T-helper 22 cell (primary cell): ENCODE data around the gene TYRP1.

Source experiments
- DNase-seq: peaks from one replicate; pipeline ENCODE4 v3.0.0-alpha.2; 2020; ENCODE audit warnings: low read depth

TYRP1 gene

DNA sequence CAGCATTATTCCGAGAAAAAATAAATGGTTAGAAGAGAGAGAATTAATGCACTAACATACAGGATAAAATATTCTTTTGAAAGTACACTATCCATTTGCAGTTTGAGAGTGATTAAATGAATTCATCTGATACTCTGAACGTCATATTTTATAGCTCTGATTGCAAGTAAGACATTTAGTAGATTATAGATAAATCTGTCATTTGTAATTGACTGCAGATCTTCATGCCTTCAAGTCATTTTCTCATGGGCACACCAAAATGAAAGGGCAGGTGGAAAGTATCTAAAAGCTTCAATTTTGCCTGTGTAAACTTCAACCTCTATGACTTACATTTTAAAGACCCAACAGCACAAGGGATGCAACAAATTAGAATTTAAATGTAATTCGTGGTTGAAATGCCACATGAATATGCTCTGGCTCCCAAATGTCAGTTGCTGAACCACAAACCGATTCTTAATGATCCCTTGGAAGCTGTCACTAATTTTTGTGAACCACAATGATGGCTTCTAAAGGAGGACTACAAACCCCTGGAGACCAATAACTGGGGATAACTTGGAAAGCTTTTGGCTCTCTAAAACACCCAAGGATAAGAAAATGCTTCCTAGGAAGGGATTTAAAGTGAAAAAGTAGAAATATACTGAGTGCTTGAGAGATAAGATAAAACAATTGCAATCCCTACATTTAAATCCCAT, 3.9 kb downstream of the TYRP1 start:
- DNase-seq, result no peak

DNA sequence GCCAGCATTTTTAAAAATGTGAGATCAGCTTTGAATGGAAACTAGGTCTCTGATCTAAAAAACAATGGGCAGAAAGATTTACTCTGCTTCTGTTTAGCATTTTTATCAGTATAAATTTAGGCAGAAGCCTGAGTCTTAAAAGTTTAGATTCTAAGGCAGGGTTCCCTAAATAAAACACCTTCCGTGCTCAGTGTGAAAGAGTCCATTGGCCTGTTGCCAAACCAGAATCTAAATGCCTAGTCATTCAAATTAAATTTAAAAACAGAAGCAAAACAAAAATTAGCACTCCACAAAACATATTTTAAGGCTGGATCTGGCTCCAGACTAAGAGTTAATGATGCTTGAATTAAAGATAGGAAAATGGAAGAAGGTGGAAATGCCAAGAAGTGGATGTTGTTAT, 4.5 kb downstream of the TYRP1 start:
- no peak for DNase-seq

DNA sequence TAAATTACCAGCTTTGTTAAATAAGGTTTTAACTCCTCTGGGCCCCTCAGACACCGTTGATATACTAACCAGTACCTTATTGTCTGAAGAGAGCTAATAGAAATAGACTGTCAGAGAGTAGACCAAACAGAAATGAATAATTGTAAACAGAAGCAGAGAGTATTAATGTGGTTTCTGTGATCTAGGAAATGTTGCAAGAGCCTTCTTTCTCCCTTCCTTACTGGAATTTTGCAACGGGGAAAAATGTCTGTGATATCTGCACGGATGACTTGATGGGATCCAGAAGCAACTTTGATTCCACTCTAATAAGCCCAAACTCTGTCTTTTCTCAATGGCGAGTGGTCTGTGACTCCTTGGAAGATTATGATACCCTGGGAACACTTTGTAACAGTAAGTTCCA, 5.1 kb downstream of the TYRP1 start:
- DNase-seq, result no peak

DNA sequence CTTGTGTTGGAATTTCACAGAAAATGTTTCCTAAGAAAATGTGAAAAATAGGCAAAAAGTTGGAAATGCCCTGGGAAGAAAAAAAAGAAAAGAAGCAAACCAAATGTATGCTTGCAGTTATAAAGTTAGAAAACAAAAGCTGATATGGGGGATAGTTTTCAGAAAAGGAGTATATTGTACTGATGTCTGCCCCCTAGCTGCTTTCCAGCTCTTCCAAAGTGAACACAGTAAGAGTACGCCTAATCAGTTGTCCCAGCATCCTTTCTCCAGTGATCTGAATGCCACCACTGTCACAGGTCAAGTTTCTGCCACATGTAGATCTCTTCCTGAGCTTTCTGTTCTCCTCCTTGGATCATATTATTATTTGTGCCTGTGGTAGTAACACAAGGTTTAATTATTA, 5.8 kb downstream of the TYRP1 start:
- DNase-seq, result no peak

DNA sequence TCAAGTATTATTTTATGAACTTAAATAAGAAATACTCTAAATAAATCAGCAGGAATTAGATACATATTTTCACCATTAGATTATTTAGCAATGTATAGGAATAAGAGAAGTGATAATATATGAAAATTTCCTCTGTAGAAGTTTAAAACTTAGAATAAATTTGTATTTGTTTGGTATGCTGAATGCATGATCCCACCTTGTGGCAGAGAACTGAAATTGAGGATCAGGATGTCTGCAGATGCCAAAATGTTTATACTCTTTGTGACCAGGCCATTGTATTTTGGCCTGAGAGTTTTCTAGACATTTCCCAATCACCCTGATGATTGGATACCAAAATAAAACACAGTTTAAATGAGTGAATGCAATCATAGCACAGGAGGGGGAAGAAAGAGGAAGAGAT, 6.3 kb downstream of the TYRP1 start:
- no peak for DNase-seq

DNA sequence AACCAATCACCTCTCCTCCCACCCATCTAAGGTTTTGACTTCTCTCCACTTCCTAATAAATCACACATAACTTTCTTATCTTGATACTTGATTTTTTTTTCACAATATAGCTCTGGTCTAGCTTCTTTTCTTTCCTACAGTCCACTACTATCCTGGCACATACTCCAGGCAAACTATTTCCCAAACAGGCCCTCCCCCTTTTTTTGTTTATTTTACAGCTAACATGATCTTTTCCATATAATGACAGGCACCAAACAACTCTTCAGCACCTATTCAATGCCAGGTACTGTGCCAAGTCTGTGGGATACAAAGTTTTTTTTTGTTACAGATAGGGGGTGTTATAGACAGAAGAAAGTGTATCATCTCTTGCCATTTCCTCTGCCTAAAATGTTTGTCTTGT, 7.9 kb downstream of the TYRP1 start:
- DNase-seq, result no peak

DNA sequence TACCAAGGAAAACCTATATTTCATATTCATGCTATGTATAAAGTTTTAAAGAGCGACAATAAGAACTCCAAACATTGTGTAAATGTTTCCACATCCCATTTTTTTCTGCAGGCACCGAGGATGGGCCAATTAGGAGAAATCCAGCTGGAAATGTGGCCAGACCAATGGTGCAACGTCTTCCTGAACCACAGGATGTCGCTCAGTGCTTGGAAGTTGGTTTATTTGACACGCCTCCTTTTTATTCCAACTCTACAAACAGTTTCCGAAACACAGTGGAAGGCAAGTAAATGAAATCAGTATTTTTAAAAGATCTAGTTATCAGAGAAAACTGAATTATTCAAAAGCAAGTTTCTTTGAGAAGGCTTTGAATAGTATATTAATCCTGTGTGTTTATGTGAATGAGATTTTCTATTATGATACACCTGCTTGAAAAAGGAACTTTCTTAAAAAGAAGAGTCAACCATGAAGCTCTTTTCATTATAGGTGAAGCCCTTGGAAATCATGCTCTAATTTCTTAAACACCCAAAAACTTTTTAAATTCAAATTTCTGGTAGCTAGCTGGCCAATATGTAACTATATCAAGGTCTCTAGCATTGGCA, 9.1 kb downstream of the TYRP1 start:
- no peak for DNase-seq

DNA sequence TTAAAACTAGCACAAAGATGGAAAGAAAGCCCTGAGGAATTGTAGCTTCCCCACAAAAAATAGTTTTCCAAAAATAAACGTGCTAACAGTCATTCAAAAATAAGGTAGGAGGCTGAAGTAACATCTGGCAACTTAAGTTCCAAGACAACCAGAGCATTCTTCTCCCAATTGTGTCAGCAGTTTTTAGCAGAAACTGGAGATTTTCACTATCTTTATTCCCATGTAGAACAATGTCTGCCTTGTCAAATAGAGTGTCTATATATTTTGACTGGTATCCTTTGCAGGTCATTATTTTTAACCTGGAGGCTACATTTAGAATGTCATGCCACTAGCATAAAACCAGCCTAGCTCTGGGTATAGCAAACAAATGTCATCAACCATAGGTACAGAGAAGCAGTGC, 10.8 kb downstream of the TYRP1 start:
- no peak for DNase-seq

DNA sequence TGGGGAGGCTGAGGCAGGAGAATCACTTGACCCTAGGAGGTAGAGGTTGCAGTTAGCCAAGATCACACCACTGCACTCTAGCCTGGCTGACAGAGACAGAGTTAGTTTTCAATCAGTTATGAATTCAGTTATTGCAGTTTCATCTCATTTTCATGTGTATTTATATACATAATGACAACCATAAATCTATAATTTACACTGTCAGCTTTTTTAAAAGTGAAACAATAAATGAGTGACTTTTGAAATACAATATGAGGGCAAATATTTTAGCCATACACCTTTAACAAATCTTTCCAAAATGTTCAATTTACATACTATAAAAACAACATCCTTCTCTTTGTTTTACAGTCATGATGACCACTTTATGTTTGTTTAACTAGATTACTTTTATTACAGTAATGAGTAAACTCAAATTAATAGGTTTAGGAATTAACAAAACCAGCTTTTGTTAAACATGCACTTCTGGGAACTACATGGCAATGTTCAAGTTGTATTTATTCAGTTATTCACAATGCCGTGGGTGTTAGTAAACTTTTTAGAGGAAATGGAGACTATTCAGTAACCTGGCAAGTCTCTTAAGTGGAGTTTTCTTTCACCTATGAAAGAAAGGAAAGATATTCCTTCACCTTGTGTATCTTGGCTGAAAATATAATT, 12.7 kb downstream of the TYRP1 start:
- no peak for DNase-seq

DNA sequence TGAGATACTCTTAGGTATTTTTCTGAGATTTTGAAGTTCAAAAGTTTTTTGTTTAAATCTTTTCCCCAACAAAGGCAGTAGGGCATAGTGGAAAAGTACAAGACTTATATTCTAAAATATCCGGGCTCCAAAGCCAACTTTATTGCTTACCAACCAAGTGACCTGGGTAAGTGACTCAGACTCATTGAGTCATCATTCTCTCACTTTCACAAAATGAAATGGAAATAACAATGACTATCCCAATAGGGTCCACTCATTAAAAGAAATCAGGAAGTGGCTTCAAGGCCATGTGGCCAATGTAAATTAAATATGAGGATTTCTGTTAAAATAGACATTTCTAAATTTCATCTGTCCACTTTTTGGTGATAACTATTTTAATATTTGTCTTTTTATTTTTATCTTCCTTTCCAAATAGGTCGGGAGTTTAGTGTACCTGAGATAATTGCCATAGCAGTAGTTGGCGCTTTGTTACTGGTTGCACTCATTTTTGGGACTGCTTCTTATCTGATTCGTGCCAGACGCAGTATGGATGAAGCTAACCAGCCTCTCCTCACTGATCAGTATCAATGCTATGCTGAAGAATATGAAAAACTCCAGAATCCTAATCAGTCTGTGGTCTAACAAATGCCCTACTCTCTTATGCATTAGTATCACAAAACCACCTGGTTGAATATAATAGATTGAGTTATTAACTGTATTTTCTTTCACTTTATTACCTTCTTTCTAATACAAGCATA, 15.5 kb downstream of the TYRP1 start:
- DNase-seq, result no peak

DNA sequence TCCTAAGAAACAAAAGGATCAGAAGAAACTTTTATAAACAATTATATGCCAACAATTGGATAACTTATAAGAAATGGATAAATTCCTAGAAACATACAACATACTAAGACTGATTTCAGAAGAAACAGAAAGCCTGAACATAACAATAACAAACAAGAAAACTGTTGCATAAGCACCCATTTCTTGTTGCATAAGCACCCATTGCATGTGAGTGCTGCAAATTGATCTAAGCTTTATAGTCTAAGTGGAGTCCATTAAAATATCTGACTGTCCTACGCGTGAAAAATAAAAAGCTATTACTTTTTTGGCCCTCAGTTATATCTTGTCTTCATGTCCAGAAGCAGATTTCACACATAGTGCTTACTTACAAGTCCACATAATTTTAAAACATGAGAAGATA, 19.3 kb downstream of the TYRP1 start:
- DNase-seq, result no peak

DNA sequence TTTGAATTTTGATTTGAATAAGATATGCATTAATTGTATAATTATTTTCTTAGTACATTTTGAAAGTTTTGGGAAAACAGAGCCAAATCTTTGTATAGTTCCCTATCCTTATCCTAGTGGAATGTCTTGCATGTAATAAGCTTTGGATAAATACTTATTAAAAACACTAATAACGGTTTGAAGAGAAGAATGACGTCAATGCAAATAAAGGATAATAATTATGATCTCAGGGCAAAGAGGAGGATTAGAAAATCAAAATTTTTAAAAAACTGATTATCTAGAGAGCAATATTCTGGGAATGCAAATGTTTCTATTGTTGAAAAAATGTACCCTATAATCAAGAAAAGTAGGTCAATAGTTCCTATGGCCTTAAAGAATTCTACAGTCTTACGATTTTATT, 22.1 kb downstream of the TYRP1 start:
- DNase-seq, result no peak

DNA sequence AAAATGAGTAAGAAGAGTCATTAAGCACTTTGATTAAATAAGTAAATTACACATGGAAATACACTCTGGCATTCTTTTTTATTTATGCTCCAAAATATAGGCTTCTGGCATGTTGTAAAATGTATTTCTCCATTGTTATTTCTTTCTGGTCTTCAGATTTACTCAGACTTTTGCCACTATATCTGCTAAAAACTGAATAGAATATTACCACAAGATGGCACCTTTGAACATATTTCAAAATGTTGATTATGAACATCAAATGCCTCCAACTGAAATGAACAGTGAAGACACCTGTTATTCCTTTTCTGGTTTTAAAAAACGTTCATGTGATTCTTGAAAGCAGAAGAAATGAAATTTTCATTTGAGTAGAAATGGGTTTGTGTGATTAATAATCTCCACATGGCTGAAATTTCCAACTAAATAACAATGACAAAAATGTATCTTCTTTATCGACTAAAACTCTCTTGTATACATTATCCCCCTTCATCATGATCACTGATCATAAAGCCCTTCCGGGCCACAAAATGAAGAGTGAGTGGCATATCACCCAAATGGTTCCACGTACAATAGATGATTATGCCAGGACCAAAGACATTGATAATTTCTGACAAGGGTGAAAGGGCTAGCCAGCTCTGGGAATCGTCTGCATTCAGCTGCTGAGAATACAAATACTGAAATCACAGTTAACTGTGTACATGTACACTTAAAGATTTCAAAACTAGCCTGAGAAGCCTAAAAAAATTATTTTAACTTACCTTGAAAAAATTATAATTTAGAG, 23.8 kb downstream of the TYRP1 start:
- DNase-seq, result no peak

DNA sequence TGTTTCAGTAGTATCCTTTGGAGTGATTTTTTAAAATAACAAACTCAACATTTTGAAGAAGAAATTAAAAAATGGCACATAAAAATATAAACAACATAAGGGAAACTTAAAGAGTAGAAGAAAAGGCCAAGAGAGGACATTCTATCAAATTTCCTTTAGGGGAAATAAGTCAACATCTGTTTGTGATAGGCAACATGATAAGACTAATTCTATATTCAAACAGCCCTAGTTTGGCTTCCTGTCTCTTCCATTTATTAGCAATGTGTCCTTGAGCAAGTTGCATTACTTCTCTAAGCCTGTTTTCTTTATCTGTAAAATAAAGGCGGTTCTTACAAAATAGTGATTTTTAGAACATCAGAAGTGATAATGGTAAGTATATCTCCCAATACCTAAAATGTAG, 24.7 kb downstream of the TYRP1 start:
- no peak for DNase-seq

DNA sequence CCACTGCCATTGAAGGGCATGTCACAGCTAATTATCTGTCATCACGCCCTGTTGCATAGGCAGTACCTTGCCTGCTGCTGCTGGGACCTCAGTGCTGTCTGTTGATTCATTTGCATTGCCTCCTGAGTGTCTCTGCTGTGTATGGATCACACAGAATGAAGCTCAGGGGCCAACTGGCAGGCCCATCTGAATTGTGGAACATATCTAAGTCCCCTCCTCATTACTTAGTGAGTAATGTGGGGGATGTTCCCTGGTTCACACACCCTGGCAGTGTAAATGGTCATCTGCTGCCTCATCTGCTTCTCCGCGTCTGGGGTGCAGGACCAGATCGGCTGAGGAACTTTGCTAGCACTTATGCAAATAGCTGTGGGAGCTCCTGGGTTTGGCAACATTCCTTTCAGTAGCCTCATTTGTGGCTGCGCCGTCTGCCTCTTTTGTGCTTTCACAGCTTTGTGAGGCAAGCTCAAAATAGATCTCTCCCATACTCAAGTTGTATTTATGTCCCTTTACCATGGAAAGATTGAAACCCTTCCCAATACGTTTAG, 25.4 kb downstream of the TYRP1 start:
- no peak for DNase-seq

DNA sequence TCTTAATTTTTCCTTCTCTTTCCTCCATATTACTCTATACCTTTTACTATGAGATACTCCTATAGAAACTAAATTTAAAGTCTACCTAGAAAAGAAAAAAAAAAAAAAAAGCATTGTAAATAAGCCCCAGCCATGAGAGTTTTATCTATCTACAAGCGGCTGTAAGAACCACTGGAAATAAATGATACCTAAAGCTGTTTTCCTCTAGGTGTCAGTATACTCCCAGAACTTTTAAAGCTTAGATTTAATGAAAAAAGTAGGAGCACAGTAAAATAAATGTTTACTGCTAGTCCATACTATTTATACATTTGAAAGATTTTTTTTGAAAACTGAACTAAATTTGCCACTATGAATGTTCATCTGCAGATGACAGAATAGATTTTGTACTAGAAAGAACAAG, 26.2 kb downstream of the TYRP1 start:
- no peak for DNase-seq

DNA sequence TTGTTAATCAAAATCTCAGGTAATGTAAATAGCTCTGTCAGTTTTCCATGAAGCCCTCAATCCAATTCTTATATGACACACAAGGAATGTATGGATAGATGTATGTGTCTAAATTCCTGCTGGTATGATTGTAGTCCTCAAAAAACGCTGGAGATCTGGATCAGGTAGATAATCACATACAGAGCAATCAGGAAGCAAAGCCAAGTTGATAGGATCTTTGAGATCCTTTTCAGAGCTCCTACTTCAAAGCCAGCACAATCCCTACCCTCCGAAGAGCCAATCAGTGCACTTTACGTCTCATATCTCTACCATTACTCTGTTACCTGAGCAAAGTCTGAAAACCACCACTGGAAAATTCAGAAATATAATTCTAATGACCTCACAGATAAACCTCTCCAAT, 27.4 kb downstream of the TYRP1 start:
- DNase-seq, result no peak

DNA sequence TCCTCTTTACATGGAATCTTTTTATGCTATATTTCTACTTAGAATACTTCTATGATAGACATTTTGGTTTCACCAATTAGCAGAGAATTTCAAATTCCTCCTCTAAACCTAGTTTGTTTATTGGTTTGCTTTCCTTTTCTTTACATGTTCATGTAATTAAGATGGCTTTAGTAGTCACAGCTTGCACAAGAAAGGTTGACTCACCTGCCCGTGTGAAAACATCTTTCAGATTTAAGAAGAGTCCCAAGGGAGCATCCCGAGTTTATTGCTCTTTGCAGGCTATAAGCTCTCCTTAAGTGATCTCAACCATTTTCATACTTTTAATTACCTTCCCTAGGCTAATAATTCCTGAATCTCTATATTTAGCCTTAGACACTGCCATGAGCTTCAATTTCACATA, 28.9 kb downstream of the TYRP1 start:
- DNase-seq, result no peak

DNA sequence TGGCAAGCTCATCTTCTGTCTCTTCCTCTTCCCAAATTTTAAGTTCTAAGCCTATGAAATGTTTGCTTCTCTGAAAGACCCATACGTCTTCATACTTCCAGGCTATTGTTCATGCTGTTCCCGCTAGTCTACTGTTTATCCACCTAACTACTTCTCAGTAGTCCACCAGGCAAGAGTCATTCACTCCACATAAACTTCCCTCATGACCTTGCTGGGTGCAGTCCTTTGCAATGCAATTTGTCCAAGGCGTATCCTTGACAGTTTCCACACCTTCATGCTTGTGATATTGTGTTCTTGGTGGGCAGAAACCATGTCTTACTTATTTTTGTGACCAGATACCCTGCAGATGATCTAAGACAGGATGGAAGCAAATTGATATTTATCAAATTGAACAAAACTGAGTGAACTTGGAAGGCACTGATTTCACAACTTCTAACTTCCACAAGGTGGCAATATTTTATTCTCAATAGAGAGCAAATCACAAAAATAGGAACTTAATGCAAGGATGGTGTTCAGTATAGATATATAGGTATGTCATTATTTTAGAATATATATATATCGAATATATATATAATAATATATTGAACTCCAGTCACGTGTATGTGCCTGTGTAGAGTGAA, 30.3 kb downstream of the TYRP1 start:
- no peak for DNase-seq

DNA sequence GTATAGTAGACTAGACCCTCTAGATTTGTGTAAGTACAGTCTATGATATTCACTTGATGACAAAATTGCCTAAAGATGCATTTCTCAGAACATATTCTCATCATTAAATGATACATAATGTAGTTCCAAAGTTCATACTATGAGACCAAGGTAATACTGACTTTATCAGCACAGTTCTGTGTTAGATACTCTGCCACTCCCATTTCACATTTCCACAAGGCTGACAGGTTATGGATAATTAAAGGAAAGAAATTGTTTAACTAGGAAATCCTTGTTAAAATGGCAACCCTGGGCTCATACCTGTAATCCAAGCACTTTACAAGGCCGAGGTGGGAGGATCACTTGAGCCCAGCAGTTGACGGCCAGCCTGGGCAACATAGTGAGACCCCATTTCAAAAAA, 33.6 kb downstream of the TYRP1 start:
- DNase-seq, result no peak

DNA sequence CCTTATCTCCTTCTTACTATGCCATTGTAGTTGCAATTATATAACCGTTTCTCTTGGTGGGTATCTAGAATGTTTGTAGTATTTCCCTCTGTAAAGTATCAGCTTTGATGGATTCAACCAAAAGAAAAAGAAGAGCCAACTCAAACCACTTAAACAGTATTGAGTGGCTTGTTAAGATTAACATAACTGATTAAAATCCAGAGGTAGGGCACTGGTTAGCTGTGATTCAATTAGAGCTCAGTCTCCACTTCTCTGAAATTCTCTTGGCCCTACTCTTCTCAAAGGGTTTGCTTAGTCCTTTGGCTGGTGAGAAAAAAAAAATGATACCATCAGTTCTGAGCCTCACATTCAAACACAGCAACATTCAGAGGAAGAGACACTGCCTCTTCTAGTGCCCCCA, 37.0 kb downstream of the TYRP1 start:
- DNase-seq, result no peak

DNA sequence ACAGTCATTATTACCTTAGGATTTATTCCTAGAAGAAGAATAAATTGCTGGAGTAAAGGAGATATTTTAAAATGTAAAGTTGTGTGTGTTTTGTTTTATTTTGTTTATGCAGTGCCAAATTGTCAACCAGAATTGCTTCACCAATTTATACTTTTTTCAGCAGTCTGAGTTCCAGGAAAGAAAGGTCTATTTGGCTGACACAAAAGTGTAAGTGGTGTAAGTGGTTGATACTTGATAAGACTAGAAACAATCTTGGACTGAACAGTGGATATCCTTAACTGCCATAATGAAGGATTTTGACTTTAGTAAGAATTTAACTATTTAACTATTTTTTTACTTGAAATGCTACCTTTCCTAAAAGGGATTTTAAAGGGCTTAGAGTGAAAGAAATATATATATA, 37.7 kb downstream of the TYRP1 start:
- no peak for DNase-seq
